Middle frontal gyrus (tissue), 1 donor: ENCODE measurements around the gene MELK.
A peak's percentile ranks its signal among the peaks of the same experiment; 100 is the strongest.
"Not testable (repeated sequence)": the region's sequence is repeated elsewhere in the genome, so short reads cannot be mapped to it uniquely, and the experiment has no call there.

ENCODE experiments used
- DNase-seq: peaks from one replicate; pipeline ENCODE4 v3.0.0-alpha.2; 2015; ENCODE audit warnings: low spot score; ENCODE audit errors: extremely low spot score

MELK gene

GRCh38 chr9:36572515-36573418, at the start of gene MELK:
MELK (plus strand) TSS chr9:36572895; CDS start chr9:36581682, 8,787 bp downstream.
- peak; percentile 39 for DNase-seq

GRCh38 chr9:36530224-36530623, 42.5 kb upstream of the MELK start:
- no peak for DNase-seq

- DNase-seq = no peak
Observed at GRCh38 chr9:36532353-36532752, 40.3 kb upstream of the MELK start.

GRCh38 chr9:36533726-36534125, 39.0 kb upstream of the MELK start:
- DNase-seq = not testable (repeated sequence)

- no peak for DNase-seq
Observed at GRCh38 chr9:36535107-36535506, 37.6 kb upstream of the MELK start.

- DNase-seq = no peak
Observed at GRCh38 chr9:36537861-36538260, 34.8 kb upstream of the MELK start.

GRCh38 chr9:36542355-36542754, 30.3 kb upstream of the MELK start:
- DNase-seq = no peak

- no peak for DNase-seq
Observed at GRCh38 chr9:36543916-36544315, 28.8 kb upstream of the MELK start.

- DNase-seq = no peak
Observed at GRCh38 chr9:36547598-36547997, 25.1 kb upstream of the MELK start.

GRCh38 chr9:36548454-36548853, 24.2 kb upstream of the MELK start:
- no peak for DNase-seq

- DNase-seq = no peak
Observed at GRCh38 chr9:36550135-36550534, 22.6 kb upstream of the MELK start.

GRCh38 chr9:36550631-36551098, 22.0 kb upstream of the MELK start:
- DNase-seq = not testable (repeated sequence)

- no peak for DNase-seq
Observed at GRCh38 chr9:36551129-36551528, 21.6 kb upstream of the MELK start.

- no peak for DNase-seq
Observed at GRCh38 chr9:36551910-36552309, 20.8 kb upstream of the MELK start.

- no peak for DNase-seq
Observed at GRCh38 chr9:36559036-36559695, 13.5 kb upstream of the MELK start.

- no peak for DNase-seq
Observed at GRCh38 chr9:36560771-36561170, 11.9 kb upstream of the MELK start.

- DNase-seq = not testable (repeated sequence)
Observed at GRCh38 chr9:36562801-36563200, 9.9 kb upstream of the MELK start.

- DNase-seq = peak; percentile 65
Observed at GRCh38 chr9:36566813-36567221, 5.9 kb upstream of the MELK start.

GRCh38 chr9:36568681-36569080, 4.0 kb upstream of the MELK start:
- not testable (repeated sequence) for DNase-seq

- DNase-seq = no peak
Observed at GRCh38 chr9:36571333-36571732, 1.4 kb upstream of the MELK start.

- DNase-seq = not testable (repeated sequence)
Observed at GRCh38 chr9:36574045-36574444, 1.4 kb downstream of the MELK start.

- DNase-seq = no peak
Observed at GRCh38 chr9:36575411-36575882, 2.8 kb downstream of the MELK start.
